GM19372 (cell line): ENCODE measurements around the gene HS6ST1.
A peak's percentile ranks its signal among the peaks of the same experiment; 100 is the strongest.
"Not testable (repeated sequence)": the region's sequence is repeated elsewhere in the genome, so short reads cannot be mapped to it uniquely, and the experiment has no call there.

Experiments used
- ATAC-seq: cut with Tn5 transposase; IDR thresholded peaks from one replicate; pipeline ENCODE4 v1.9.1; 2021; ENCODE audit warnings: mild to moderate bottlenecking, low read depth, moderate library complexity; ENCODE audit not compliant: unreplicated experiment

The HS6ST1 gene

DNA sequence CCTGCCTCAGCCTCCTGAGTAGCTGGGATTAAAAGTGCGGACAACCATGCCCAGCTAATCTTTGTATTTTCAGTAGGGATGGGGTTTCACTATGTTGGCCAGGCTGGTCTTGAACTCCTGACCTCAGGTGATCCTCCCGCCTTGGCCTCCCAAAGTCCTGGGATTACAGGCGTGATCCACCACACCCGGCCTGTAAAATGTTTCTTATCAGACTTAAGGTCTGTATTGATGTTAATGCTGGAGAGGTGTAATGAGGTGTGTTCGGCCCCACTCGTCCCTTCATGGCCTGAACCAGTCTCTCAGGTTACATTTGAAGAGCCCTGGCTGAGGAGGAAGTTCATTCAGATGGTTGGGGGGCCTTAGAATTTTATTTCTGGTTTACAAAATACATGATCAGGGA, 66.6 kb downstream of the HS6ST1 start:
- ATAC-seq: not testable (repeated sequence)

GRCh38 chr2:128250229-128251025, 68.2 kb downstream of the HS6ST1 start:
- no peak for ATAC-seq

DNA sequence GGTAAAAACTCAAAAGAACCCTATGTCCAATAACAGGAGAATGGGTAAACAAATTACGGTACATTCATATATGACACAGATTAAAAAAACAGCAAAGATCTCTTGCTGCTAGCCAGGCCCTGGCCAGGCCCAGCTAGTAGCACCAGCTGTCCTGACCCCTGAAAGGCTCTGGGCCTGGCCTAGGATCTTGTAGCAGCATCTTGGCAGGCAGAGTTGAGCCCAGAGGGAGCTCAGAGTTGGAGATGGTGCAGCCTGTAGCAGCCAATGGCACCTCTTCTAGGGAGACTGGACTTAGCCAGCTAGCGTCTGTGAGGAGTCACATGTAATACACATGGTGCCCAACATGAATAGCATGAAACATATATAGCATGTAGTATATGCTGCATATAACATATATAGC, 69.1 kb downstream of the HS6ST1 start:
- no peak for ATAC-seq

DNA sequence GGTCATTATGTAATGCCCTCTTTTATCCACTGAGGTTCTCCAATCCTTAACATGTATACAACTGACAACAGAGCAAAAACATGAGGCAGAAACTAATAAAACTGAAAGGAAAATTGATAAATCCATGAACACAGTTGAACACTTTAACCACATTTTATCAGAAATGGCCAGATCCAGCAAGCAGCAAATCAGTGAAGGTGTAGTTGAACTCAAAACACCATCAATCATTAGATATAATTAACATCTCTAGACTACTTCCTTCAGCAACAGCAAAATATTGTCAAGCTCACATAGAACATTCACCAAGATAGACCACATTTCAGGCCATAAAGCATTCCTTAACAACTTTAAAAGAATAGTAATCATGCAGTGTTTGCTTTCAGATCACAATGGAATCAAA, 72.9 kb downstream of the HS6ST1 start:
- no peak for ATAC-seq

DNA sequence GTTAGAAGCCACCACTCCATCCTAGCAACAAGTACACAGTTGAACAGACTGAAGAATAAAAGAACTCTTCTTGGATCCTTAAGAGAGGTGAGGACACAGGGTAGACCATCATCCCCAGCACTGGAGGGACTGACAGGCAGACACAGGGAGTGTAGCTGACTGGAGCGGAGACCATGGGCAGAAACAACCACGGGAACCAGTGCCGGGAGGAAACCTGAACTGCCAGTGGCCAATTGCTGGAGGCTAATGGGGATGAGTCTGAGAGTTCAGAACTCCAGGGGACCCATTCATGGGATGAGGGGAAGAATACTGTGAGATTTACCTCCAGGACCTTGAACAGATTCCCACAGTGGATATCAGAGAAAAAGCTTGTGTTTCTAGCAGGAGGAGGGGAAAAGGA, 76.8 kb downstream of the HS6ST1 start:
- ATAC-seq: no peak

DNA sequence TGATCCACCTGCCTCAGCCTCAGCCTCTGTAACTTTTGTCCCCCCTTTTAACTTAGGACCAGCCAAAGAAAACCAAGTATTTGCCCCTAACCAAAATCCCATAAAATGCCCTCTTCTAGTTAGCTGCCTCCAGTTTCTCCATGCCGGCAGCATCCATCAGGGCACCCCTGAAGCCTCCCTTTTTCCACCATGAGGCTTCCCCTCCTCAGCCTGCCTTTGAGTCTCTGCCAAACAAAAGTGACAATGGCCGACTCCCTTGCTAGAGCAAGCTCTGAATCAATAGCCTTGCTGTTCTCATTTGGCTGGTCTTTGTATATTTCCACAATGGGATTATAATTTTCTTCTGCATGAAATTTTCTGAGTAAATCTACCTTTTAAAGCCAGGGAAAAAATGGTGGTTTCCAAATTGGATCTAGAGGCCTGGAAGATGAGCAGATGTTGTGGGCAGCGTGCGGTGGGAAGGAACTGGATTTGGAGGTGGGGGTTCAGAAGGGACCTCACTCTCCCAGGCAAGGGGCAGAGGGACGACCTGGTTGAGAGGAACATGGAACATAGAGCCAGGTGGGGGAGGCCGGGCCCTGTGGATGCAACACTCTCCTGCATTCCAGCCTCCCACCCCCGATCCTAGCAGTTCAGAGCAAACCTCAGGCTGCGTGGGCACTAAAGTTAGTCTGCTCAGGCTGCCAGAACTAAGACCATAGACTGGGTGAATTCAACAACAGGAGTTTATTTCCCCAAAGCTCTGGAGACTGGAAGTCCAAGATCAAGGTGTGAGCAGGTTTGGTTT, 80.6 kb downstream of the HS6ST1 start:
- ATAC-seq: no peak

DNA sequence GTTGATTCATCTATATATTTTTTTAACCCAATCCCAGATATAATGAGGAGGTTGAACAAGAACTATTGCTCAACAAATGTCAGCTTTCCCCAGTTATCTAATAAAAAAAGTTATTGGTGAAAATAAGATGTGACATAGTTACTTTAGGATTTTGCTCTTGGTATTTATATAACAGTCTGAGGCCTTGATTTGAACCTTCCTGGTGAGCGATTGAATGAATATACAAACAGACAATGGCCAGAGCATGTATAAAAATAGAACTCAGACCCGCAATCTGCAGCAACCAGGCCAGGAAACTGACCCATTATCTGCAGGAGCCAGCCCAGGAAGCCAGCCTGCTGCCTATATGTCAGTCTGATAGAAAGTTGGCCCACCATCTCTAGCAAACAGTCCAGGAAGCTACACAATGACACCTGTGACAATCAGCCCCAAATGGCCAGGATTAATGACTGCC, 81.6 kb downstream of the HS6ST1 start:
- ATAC-seq: no peak

DNA sequence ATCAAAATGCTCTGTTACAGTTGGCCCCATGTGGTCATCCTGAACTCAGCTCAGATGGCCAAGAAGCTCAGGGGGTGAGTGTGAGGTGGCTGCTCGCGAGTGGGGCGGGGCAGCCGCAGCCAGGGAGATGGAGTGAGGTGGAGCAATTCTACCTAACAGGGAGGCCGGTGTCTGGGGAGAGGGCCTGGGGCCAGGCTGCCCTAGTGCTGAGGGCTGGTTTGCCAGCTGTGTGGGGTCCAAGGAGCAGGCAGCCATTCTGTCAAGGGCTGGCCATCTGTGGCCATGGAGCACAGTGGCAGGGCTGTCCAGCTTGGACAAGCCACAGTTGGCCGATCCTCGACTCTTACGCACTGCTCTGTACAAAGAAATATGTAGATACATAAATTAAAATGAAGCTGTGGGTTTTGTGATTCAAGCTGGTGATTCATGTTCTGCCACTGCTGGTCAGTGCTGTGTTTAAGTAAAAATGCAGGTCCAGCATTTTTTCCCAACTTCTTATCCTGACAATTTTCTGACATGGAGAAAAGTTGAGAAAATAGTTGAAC, 82.1 kb downstream of the HS6ST1 start:
- no peak for ATAC-seq

GRCh38 chr2:128235581-128235980, 83.1 kb downstream of the HS6ST1 start:
- ATAC-seq: no peak

GRCh38 chr2:128234613-128235012, 84.1 kb downstream of the HS6ST1 start:
- no peak for ATAC-seq

GRCh38 chr2:128233790-128234395, 84.8 kb downstream of the HS6ST1 start:
- ATAC-seq: no peak

DNA sequence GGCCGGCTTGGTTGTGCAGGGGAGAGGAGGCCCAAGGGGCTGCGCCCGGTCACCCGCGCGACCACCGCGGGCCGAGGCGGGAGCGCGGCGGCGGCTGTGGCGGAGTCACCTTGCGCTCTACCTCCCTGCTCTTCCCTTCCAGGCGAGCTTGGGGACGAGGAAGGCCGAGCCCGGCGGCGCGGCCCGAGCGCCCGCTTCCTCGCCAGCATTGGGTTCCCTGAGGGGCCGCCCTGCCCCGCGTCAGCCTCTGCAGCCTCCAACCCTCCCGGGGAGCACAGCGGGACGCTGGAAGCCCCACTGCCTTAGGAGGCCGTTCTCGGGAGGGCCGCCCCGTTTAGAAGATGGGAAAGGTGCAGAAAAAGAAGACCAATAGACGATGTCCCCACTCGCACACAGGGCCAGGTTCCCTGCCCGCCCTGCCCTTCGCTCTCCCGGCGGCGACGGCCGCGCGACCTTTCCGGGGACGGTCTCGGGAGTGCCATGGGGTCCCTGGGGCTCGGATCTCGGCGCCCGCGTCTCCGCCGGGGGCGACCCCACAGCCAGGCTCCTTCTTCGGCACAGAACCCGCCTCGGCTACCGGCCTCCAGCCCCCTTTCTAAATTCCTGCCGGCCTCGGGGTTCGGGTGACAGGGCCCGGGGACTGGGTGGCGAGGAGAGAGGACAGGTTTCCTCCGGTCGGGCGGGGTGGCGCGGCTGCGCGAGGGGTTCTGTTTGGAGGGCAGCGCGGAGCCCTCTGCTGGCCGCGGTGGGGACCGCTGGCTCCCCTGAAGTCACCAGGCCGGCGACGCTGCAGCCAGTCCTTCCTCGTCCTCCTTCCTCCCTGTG, 85.5 kb downstream of the HS6ST1 start:
- peak; percentile 99 for ATAC-seq

DNA sequence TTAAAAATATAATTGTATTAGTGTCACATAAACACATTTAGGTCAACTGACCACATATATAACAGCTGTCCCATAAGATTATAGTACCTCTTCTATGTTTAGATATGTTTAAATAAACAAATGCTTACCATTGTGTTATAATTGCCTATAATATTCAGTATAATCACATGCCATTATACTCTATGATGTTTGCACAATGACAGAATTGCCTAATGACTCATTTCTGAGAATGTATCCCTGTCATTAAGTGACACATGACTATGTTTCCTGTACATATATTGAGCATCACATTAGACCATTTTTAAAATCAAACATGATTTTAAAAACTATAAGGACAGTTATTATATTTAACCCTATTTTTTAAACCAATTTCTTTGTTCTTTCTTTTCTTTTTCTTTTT, 89.8 kb downstream of the HS6ST1 start:
- ATAC-seq: no peak

GRCh38 chr2:128227862-128228261, 90.8 kb downstream of the HS6ST1 start:
- no peak for ATAC-seq

DNA sequence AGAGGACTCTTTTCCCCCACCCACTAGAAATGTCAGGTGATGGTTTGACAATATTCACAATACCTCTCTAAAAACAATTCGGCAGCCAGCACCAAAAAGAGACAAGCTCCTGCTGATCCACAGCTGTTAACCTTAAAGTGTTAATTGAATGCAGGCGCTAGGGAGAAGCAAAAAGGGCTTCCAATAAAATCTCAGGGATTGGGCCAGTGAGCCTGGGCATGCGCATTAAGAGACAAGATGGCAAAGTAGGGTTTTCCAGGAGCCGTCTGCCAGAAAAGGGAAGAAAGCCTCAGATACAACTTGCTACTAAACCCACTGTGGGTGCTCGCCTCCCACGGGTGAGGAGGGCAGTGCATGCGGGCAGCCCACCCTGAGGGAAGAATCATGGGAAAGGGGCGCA, 98.8 kb downstream of the HS6ST1 start:
- ATAC-seq: no peak

DNA sequence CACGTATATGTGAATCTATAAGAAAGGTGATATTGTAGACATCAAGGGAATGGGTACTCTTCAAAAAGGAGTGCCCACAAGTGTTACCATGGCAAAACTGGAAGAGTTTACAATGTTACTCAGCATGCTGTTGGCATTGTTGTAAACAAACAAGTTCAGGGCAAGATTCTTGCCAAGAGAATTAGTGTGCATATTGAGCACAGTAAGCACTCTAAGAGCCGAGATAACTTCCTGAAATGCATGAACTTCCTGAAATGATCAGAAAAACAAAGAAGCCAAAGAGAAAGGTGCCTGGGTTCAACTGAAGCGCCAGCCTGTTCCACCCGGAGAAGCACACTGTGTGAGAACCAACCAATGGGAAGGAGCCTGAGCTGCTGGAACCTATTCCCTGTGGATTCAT, 101.0 kb downstream of the HS6ST1 start:
- no peak for ATAC-seq

- ATAC-seq: no peak
Measured at GRCh38 chr2:128215897-128216642, 102.6 kb downstream of the HS6ST1 start.
